Tibial nerve (tissue), 4 donors: ENCODE data around the gene FAM131A.

Experiments used
- EP300 ChIP-seq, 2 donors: sonication (generic); formaldehyde crosslinking; IDR thresholded peaks; one replicate each; pipeline ENCODE4 v1.6.1; 2017; ENCODE audit warnings: antibody characterized with exemption in 2 of 2, mild to moderate bottlenecking in 1 of 2
- TF ChIP-seq, protein P1 (sequence below), 5 experiments: fragments of 200-600 bp in 3 of 5; fragments of 450-650 bp in 2 of 5; sonication (generic) in 3 of 5; IDR thresholded peaks; one replicate each; pipeline ENCODE4 v1.5.1; 2016 to 2019; ENCODE audit warnings: antibody characterized with exemption in 5 of 5, mild to moderate bottlenecking in 3 of 5, moderate library complexity in 2 of 5

DNA sequence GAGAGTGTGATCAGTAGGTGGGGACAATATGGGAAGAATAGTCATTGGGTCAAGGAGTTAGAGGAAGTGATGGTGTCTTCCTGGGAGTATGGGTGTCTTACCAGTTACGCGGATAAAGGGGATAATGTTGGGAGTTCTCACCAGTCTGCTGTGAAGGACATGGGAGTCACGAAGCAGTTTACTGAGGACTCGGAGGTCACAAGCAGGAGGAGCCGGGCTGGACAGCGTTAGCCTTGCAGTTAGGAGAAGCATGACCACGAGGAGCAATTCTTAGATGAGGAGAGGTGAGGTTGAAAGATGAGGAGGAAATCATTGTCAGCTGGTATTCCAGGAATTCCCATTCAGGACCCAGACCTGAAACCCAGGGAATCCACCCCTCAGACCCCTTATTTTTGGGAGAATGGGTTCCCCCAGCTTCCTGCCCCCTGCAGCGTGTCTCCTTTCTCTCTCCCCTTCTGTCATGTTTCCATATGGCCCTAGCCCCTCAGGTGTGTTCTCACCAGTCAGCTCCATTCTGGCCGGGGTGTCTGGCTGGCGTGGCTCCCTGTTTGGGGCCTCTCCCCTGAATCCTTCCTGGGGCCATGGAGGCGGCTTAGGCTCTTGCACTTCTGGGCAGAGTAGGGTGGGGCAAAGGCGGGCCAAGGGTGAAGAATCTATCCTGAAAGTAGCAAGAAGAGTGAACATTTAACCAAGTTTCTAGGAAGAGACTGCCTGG lies 38.5 kb downstream of the FAM131A start:
- TF ChIP-seq, protein P1, sequence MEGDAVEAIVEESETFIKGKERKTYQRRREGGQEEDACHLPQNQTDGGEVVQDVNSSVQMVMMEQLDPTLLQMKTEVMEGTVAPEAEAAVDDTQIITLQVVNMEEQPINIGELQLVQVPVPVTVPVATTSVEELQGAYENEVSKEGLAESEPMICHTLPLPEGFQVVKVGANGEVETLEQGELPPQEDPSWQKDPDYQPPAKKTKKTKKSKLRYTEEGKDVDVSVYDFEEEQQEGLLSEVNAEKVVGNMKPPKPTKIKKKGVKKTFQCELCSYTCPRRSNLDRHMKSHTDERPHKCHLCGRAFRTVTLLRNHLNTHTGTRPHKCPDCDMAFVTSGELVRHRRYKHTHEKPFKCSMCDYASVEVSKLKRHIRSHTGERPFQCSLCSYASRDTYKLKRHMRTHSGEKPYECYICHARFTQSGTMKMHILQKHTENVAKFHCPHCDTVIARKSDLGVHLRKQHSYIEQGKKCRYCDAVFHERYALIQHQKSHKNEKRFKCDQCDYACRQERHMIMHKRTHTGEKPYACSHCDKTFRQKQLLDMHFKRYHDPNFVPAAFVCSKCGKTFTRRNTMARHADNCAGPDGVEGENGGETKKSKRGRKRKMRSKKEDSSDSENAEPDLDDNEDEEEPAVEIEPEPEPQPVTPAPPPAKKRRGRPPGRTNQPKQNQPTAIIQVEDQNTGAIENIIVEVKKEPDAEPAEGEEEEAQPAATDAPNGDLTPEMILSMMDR (IDR thresholded peaks at IDR 0.05) = no peak
- no peak for TF ChIP-seq EP300 (IDR thresholded peaks at IDR 0.05)
